SU-DHL-6 (cell line): ENCODE measurements around the gene CHRND.

ENCODE experiments used
- H2AFZ ChIP-seq: fragments of 200-600 bp; sonication (generic); 2 replicates; pipeline ENCODE4 v1.6.1; 2014; ENCODE audit warnings: low read depth, mild to moderate bottlenecking, moderate library complexity, mixed read lengths, antibody characterized with exemption, low read length; ENCODE audit not compliant: severe bottlenecking
- H3F3A ChIP-seq: fragments of 200-600 bp; shearing (Covaris generic); 2 replicates; pipeline ENCODE4 v1.6.0; 2016; ENCODE audit warnings: antibody characterized with exemption, mild to moderate bottlenecking; ENCODE audit not compliant: insufficient read depth
- H3K27ac ChIP-seq: fragments of 200-600 bp; sonication (generic); 2 replicates; pipeline ENCODE4 v1.5.1; 2016; ENCODE audit warnings: low read depth, mild to moderate bottlenecking, low read length, moderate library complexity, mixed read lengths
- H3K27me3 ChIP-seq: fragments of 200-600 bp; sonication (generic), shearing (Covaris generic); 2 replicates; pipeline ENCODE4 v1.6.0; 2014; ENCODE audit warnings: mild to moderate bottlenecking, low read length
- H3K36me3 ChIP-seq: fragments of 200-600 bp; sonication (generic); 2 replicates; pipeline ENCODE4 v1.6.1; 2014; ENCODE audit warnings: mild to moderate bottlenecking, low read length, mixed read lengths
- H3K4me2 ChIP-seq: fragments of 300-600, 200-600 bp; shearing (Covaris generic), sonication (generic); 2 replicates; pipeline ENCODE4 v1.6.0; 2014; ENCODE audit warnings: low read length, low read depth, mild to moderate bottlenecking; ENCODE audit not compliant: poor library complexity, severe bottlenecking
- H3K4me3 ChIP-seq: fragments of 200-600 bp; sonication (generic); 2 replicates; pipeline ENCODE4 v1.5.1; 2014; ENCODE audit warnings: antibody characterized with exemption, low read length, mild to moderate bottlenecking, mixed read lengths; ENCODE audit not compliant: insufficient read depth, poor library complexity, severe bottlenecking
- H3K79me2 ChIP-seq: fragments of 200-600 bp; sonication (generic); 2 replicates; pipeline ENCODE4 v1.6.1; 2014; ENCODE audit warnings: mild to moderate bottlenecking, low read length, moderate library complexity; ENCODE audit not compliant: insufficient read depth
- H3K9ac ChIP-seq: fragments of 200-600 bp; sonication (generic); 2 replicates; pipeline ENCODE4 v1.7.0; 2014; ENCODE audit warnings: mild to moderate bottlenecking, low read length
- H3K9me2 ChIP-seq: fragments of 200-600 bp; sonication (generic); replicated peaks from 2 replicates; pipeline ENCODE4 v1.6.1; 2014; ENCODE audit warnings: low read length; ENCODE audit not compliant: insufficient read depth
- H3K9me3 ChIP-seq: fragments of 200-600 bp; sonication (generic); 2 replicates; pipeline ENCODE4 v1.6.1; 2014; ENCODE audit warnings: low read length, mixed read lengths; ENCODE audit not compliant: insufficient read depth
- H4K20me1 ChIP-seq: fragments of 200-600 bp; sonication (generic); 2 replicates; pipeline ENCODE4 v1.6.1; 2014; ENCODE audit warnings: low read depth, mild to moderate bottlenecking, antibody characterized with exemption, low read length, moderate library complexity, mixed read lengths
- CTCF ChIP-seq: fragments of 200-600 bp; sonication (generic); IDR thresholded peaks from one replicate; pipeline ENCODE4 v1.5.1; 2017; ENCODE audit warnings: antibody characterized with exemption, mild to moderate bottlenecking, low read length, moderate library complexity; ENCODE audit not compliant: insufficient read depth, poor library complexity, severe bottlenecking
- EZH2phosphoT487 ChIP-seq: fragments of 200-600 bp; sonication (generic), shearing (Covaris generic); conservative IDR thresholded peaks from 2 replicates; pipeline ENCODE4 v1.6.1; 2018; ENCODE audit warnings: mild to moderate bottlenecking, antibody characterized with exemption, low read length, moderate library complexity, mixed read lengths

The CHRND gene

GRCh38 chr2:232584238-232584637 is 58.3 kb downstream of the CHRND start:
- no peak for TF ChIP-seq EZH2phosphoT487
- no peak for TF ChIP-seq CTCF
- no peaks in the 10 kb centered on the region for H3K79me2 ChIP-seq
- no peak overlapping the region for H3K4me3 ChIP-seq

More at GRCh38 chr2:232584238-232584637, 58.3 kb downstream of the CHRND start:
- Histone ChIP-seq H3K27ac (no peak overlapping the region), H3K9me3 (no peaks in the 10 kb centered on the region), H2AFZ (no peak overlapping the region), H3F3A (no peaks in the 10 kb centered on the region), H3K9me2 (no peaks in the 10 kb centered on the region), H3K4me2 (no peak overlapping the region), H3K9ac (no peak overlapping the region), H4K20me1 (no peaks in the 10 kb centered on the region), H3K36me3 (no peaks in the 10 kb centered on the region), H3K27me3 (no peaks in the 10 kb centered on the region)
